Caco-2 (cell line): ENCODE measurements around the gene FLT3. TPM values are rescaled to one million over a fixed set of nuclear protein-coding genes. Genes with fewer than 3 reads are reported as not detected.
A peak's percentile ranks its signal among the peaks of the same experiment; 100 is the strongest.

ENCODE experiments used
- BruUV-seq: library from RNA; stranded (reverse); fragments of 400-500 nt; replicated peaks from 2 replicates; lab custom pipeline; 2021; lab: Mats Ljungman, UMichigan
- CTCF ChIA-PET: fragments of 300-600 bp; sonication (Branson Sonifier 250); formaldehyde crosslinking; loops from one replicate; lab custom pipeline; 2022; ENCODE audit warnings: antibody characterized with exemption; lab: Charles Lee
- POLR2A ChIA-PET: fragments of 300-600 bp; sonication (Branson Sonifier 250); formaldehyde crosslinking; loops from one replicate; lab custom pipeline; 2022; ENCODE audit warnings: antibody characterized with exemption; lab: Charles Lee
- DNase-seq, 2 experiments: peaks; one replicate each; pipeline versions ENCODE4 v3.0.0 to v3.0.0-alpha.2; 2020 to 2022
- H3K27me3 ChIP-seq: replicated peaks from 2 replicates; pipeline ENCODE4 v1.6.0; 2011; ENCODE audit warnings: low read length; ENCODE audit not compliant: control insufficient read depth, insufficient read depth
- H3K36me3 ChIP-seq: 2 replicates; pipeline ENCODE4 v1.5.1; 2011; ENCODE audit warnings: low read length; ENCODE audit not compliant: control insufficient read depth, insufficient read depth
- H3K4me1 ChIP-seq: fragments of 250-450 bp; sonication (Bioruptor Pico); 2 replicates; pipeline ENCODE4 v1.5.1; 2020; ENCODE audit warnings: mild to moderate bottlenecking
- H3K4me3 ChIP-seq: 2 replicates; pipeline ENCODE4 v1.5.1; 2011; ENCODE audit warnings: low read depth, mild to moderate bottlenecking, control low read depth, low read length
- H3K9me3 ChIP-seq: fragments of 250-450 bp; sonication (Bioruptor Pico); 2 replicates; pipeline ENCODE4 v1.5.1; 2020; ENCODE audit warnings: mild to moderate bottlenecking, moderate library complexity
- H3K27ac Mint-ChIP-seq: one replicate; pipeline ENCODE4 v1.8.0; 2022; ENCODE audit warnings: mixed read lengths; ENCODE audit not compliant: unreplicated experiment
- H3K27me3 Mint-ChIP-seq: one replicate; pipeline ENCODE4 v1.8.0; 2022; ENCODE audit warnings: mixed read lengths; ENCODE audit not compliant: insufficient read depth, unreplicated experiment
- H3K36me3 Mint-ChIP-seq: one replicate; pipeline ENCODE4 v1.8.0; 2022; ENCODE audit warnings: mild to moderate bottlenecking, mixed read lengths; ENCODE audit not compliant: insufficient read depth, unreplicated experiment
- H3K4me1 Mint-ChIP-seq: one replicate; pipeline ENCODE4 v1.8.0; 2022; ENCODE audit warnings: low read depth, mixed read lengths; ENCODE audit not compliant: unreplicated experiment
- H3K4me3 Mint-ChIP-seq: one replicate; pipeline ENCODE4 v1.8.0; 2022; ENCODE audit warnings: mild to moderate bottlenecking, moderate library complexity, mixed read lengths; ENCODE audit not compliant: unreplicated experiment
- H3K9me3 Mint-ChIP-seq: one replicate; pipeline ENCODE4 v1.8.0; 2022; ENCODE audit warnings: mixed read lengths; ENCODE audit not compliant: unreplicated experiment
- CTCF ChIP-seq, 2 experiments: fragments of 200-600 bp in 1 of 2; IDR thresholded peaks; 1 replicate in 1 of 2; 2 replicates in 1 of 2; pipeline versions ENCODE4 v1.5.1 to v1.8.0; 2011 to 2022; ENCODE audit warnings: antibody characterized with exemption in 1 of 2, control low read depth in 1 of 2, inconsistent platforms in 1 of 2, low read depth in 1 of 2, low read length in 1 of 2, mild to moderate bottlenecking in 1 of 2, moderate library complexity in 1 of 2; ENCODE audit not compliant: insufficient read depth in 1 of 2, severe bottlenecking in 1 of 2, unreplicated experiment in 1 of 2
- intact Hi-C: fragments of 100-400 bp; cut with micrococcal nuclease; formaldehyde crosslinking; loops from one replicate; pipeline ENCODE4 v1.10.0; 2022; ENCODE audit not compliant: unreplicated experiment
- total RNA-seq: library from RNA; stranded (reverse); gene quantifications from 2 replicates; pipeline ENCODE4 v1.2.3, GENCODE V29; 2022

Gene FLT3
- total RNA-seq, 1 experiment from 2014 or later = 0.09 TPM

DNA sequence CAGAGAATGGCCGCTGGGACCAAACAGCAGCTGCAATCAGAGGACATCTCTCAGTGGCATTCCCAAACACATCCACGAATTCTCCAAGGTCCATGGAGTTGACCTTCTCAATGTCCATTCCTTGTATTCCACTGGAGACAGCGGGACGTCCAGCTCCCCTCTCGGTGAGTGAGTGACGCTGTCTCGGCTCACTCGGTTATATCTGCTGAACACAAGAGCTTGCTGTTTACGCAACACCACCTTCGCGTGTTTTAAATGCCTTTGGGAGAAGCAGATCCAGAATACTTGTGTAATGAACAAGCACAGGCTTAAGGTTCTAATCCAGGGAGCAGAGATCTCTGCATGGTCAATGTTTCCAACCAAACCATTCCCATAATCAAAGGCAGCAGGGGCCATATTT lies 111.9 kb downstream of the FLT3 start, which contains the start of gene URAD:
TSS of gene URAD (minus strand) at position 174 of the 400 bp plus-strand sequence. CDS start at position 118, 56 bp downstream.
- ChIA-PET CTCF (interaction anchor here (0.6 to 6.4 kb wide), 6 partner anchors 13 to 1039 kb away, joined by 5 to 82 read pairs (median 6); no protein-coding TSS in a partner anchor), POLR2A (interaction anchor here (0.6 to 1.3 kb wide), 2 partner anchors 28 to 538 kb away, joined by 6 to 8 read pairs; partner anchors contain the start of gene MTIF3)
- H3K9me3 Mint-ChIP-seq = no peaks in the 10 kb centered on the region
- BruUV-seq = no TSS peak
- no peaks in the 10 kb centered on the region for H3K36me3 ChIP-seq
- peak within 1 kb of the TSS; percentile 48 for H3K27ac Mint-ChIP-seq
- no peaks in the 10 kb centered on the region for H3K36me3 Mint-ChIP-seq
- H3K4me3 ChIP-seq = no peak within 1 kb of the TSS
- no peaks in the 10 kb centered on the region for H3K27me3 ChIP-seq
- no peak for TF ChIP-seq CTCF (IDR thresholded peaks at IDR 0.05; ENCODE audit: insufficient read depth in 1 of 2, low read depth in 1 of 2, low read length in 1 of 2, severe bottlenecking in 1 of 2, unreplicated experiment in 1 of 2)
- no peaks in the 10 kb centered on the region for H3K9me3 ChIP-seq
- H3K4me3 Mint-ChIP-seq = peak within 1 kb of the TSS; percentile 43
- intact Hi-C loops = loop anchor here (1.0 kb wide), 1 partner anchor 10 kb away; no protein-coding TSS in a partner anchor
- peaks cover 25% of the 10 kb centered on the region for H3K4me1 ChIP-seq
- DNase-seq = peak; percentile 69 to 75
- no peaks in the 10 kb centered on the region for H3K27me3 Mint-ChIP-seq
- peaks cover 17% of the 10 kb centered on the region for H3K4me1 Mint-ChIP-seq

GRCh38 chr13:27985600-27985999 lies 114.8 kb downstream of the FLT3 start:
- Mint-ChIP-seq H3K27me3 (no peaks in the 10 kb centered on the region), H3K4me1 (peaks cover 39% of the 10 kb centered on the region), H3K9me3 (no peaks in the 10 kb centered on the region), H3K36me3 (no peaks in the 10 kb centered on the region), H3K4me3 (no peak overlapping the region), H3K27ac (no peak overlapping the region)
- intact Hi-C loops = loop anchor here (2.0 kb wide), 1 partner anchor 453 kb away; no protein-coding TSS in a partner anchor
- CTCF ChIA-PET = interaction anchor here (1.8 to 6.4 kb wide), 3 partner anchors 155 to 623 kb away, joined by 6 to 82 read pairs (median 7); no protein-coding TSS in a partner anchor
- H3K4me1 ChIP-seq = peaks cover 42% of the 10 kb centered on the region
- BruUV-seq = no TSS peak
- no peak for TF ChIP-seq CTCF (IDR thresholded peaks at IDR 0.05; ENCODE audit: insufficient read depth in 1 of 2, low read depth in 1 of 2, low read length in 1 of 2, severe bottlenecking in 1 of 2, unreplicated experiment in 1 of 2)
- POLR2A ChIA-PET = no interaction called here
- H3K27me3 ChIP-seq = no peaks in the 10 kb centered on the region
- no peaks in the 10 kb centered on the region for H3K36me3 ChIP-seq
- no peaks in the 10 kb centered on the region for H3K9me3 ChIP-seq
- no peak for DNase-seq
- H3K4me3 ChIP-seq = no peak overlapping the region

DNA sequence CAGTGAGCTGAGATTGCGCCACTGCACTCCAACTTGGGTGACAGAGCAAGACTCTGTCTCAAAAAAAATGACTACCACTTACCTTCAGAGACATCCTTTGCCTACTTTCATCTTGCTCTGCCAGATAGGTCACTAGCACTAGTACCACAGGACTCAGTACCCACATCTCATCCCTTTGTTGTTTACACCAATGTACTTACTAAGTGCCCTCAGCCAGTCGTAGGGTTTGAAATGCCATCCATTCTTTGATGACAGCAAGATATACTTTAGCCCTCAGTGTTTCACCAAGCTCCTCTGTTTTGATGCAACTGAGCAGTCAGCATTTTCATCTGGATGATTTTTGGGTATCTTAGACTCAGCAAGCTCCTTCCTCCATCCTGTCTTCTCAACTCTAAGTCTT lies 118.0 kb downstream of the FLT3 start:
- TF ChIP-seq CTCF (IDR thresholded peaks at IDR 0.05; ENCODE audit: insufficient read depth in 1 of 2, low read depth in 1 of 2, low read length in 1 of 2, severe bottlenecking in 1 of 2, unreplicated experiment in 1 of 2) = no peak
- no peak overlapping the region for H3K4me3 ChIP-seq
- no peaks in the 10 kb centered on the region for H3K36me3 ChIP-seq
- no peaks in the 10 kb centered on the region for H3K9me3 Mint-ChIP-seq
- peaks cover 45% of the 10 kb centered on the region for H3K4me1 ChIP-seq
- CTCF ChIA-PET = interaction anchor here (1.0 to 1.6 kb wide), 3 partner anchors 28 to 152 kb away, joined by 3 to 6 read pairs (median 4); no protein-coding TSS in a partner anchor
- no peak overlapping the region for H3K4me3 Mint-ChIP-seq
- H3K9me3 ChIP-seq = no peaks in the 10 kb centered on the region
- intact Hi-C loops = no loop called here
- H3K27ac Mint-ChIP-seq = peak overlapping the region; percentile 42
- H3K4me1 Mint-ChIP-seq = peaks cover 48% of the 10 kb centered on the region
- BruUV-seq = no TSS peak
- H3K27me3 ChIP-seq = no peaks in the 10 kb centered on the region
- POLR2A ChIA-PET = no interaction called here
- H3K36me3 Mint-ChIP-seq = no peaks in the 10 kb centered on the region
- no peak for DNase-seq
- no peaks in the 10 kb centered on the region for H3K27me3 Mint-ChIP-seq
